Adrenal gland (tissue), 12 donors: ENCODE data around the gene IGIP. TPM values are rescaled to one million over a fixed set of nuclear protein-coding genes. Genes with fewer than 3 reads are reported as not detected.

Source experiments
- DNase-seq, 7 donors: peaks; one replicate each; pipeline ENCODE4 v3.0.0-alpha.2; 2019 to 2020
- H3K27ac ChIP-seq, 5 donors: fragments of 200-600 bp; sonication (generic) in 4 of 5; 1 replicate in 3 of 5; 2 replicates in 2 of 5; pipeline versions ENCODE4 v1.5.1 to v1.8.0; 2016 to 2020; ENCODE audit warnings: mild to moderate bottlenecking in 1 of 5
- H3K27me3 ChIP-seq: fragments of 200-600 bp; 2 replicates; pipeline ENCODE4 v1.8.0; 2021
- H3K36me3 ChIP-seq, 2 donors: fragments of 200-600 bp; replicated peaks in 1 of 2; 1 replicate in 1 of 2; 2 replicates in 1 of 2; pipeline versions ENCODE4 v1.5.1 to v1.8.0; 2018 to 2022
- H3K4me1 ChIP-seq, 2 donors: fragments of 200-600 bp; replicated peaks in 1 of 2; 1 replicate in 1 of 2; 2 replicates in 1 of 2; pipeline versions ENCODE4 v1.5.1 to v1.8.0; 2018 to 2021
- H3K4me3 ChIP-seq, 4 donors: fragments of 200-600 bp; sonication (generic) in 3 of 4; one replicate each; pipeline ENCODE4 v1.5.1; 2016 to 2018
- H3K9me3 ChIP-seq, 3 donors: fragments of 200-600 bp; sonication (generic) in 1 of 3; replicated peaks in 1 of 3; 1 replicate in 2 of 3; 2 replicates in 1 of 3; pipeline versions ENCODE4 v1.5.1 to v1.8.0; 2016 to 2021
- CTCF ChIP-seq, 6 experiments: fragments of 450-650 bp in 4 of 6; fragments of 200-600 bp in 2 of 6; sonication (generic) in 1 of 6; IDR thresholded peaks; 1 replicate in 5 of 6; 2 replicates in 1 of 6; pipeline versions ENCODE4 v1.5.1 to v1.8.0; 2016 to 2021; ENCODE audit warnings: antibody characterized with exemption in 6 of 6, mild to moderate bottlenecking in 2 of 6, moderate library complexity in 1 of 6
- POLR2A ChIP-seq, 2 donors: fragments of 450-650 bp; IDR thresholded peaks; one replicate each; pipeline ENCODE4 v1.6.1; 2017; ENCODE audit warnings: antibody characterized with exemption in 2 of 2, mild to moderate bottlenecking in 2 of 2, moderate library complexity in 1 of 2
- WGBS, 4 donors: extraction: QIAGEN DNeasy Blood & Tissue Kit in 2 of 4; methylation state at CpG; one replicate each; pipeline versions ENCODE4 v1.1.5 to v1.1.7; 2013 to 2017; 5-methylcytosine and 5-hydroxymethylcytosine counted together
- intact Hi-C, 2 donors: fragments of 100-400 bp; cut with DNase I; formaldehyde crosslinking; loops; one replicate each; pipeline versions ENCODE4 v1.14.1 to v1.15.0; 2022 to 2023
- polyA plus RNA-seq, 3 donors: library from polyadenylated mRNA; stranded (reverse); fragments of 200-250 nt in 2 of 3; fragments of 350-450 nt in 1 of 3; fragmentation: Illumina TruSeq in 1 of 3; extraction: RNeasy Lipid Tissue Mini Kit (QIAGEN cat#74804) in 1 of 3; gene quantifications; one replicate each; pipeline ENCODE4 v1.2.3, GENCODE V29; 2013 to 2014
- total RNA-seq, 9 donors: library from RNA; depleted of rRNA in 4 of 9; stranded (reverse); fragments of >200 nt in 4 of 9; fragments of 120-200 nt in 1 of 9; fragmentation: NEBNext Ultra II Directional in 1 of 9; extraction: Animal tissue kit (Norgen Biotek cat#: 25700) in 1 of 9; gene quantifications; one replicate each; pipeline versions ENCODE4 v1.1.0 to v1.2.4, GENCODE V29; 2013 to 2023
- donor health status: healthy with polysubstance abuse.
- donor health status: Bipolar disorder and iron deficiency.
- donor health status: DM: yes; HTN: yes; CAD: no.
- donor health status: DM: no; HTN: no; CAD: no.
- donor health status: DM: no; HTN: no; CAD: no.
- donor health status: DM: yes; HTN: yes; CAD: no.

Gene IGIP
- total and polyA plus RNA-seq, 12 donors: 5.6 to 25.9 (median 12.0) TPM

- Histone ChIP-seq H3K4me1 (peaks cover 15 to 56% of the 10 kb centered on the region in 2 donors), H3K27me3 (no peaks in the 10 kb centered on the region), H3K9me3 (no peaks in the 10 kb centered on the region), H3K4me3 (peak overlapping the region; percentile 28 to 81 (median 57)), H3K27ac (peak overlapping the region; percentile 93 to 99 (median 97)), H3K36me3 (no peaks in the 10 kb centered on the region)
- TF ChIP-seq POLR2A (IDR thresholded peaks at IDR 0.05) (no peak), CTCF (IDR thresholded peaks at IDR 0.05) (no peak)
- DNase-seq: peak in 5 of 7 donors; percentile 29 to 49 (median 42)
- WGBS, 4 donors: 1 to 3% (median 3%) methylated on average over 29 to 52 of the region's 52 CpGs
- intact Hi-C loops: no loop called here
Measured at GRCh38 chr5:140108093-140109017, 17.4 kb upstream of the IGIP start.

- peak; percentile 19 to 54 (median 37) for DNase-seq
- Histone ChIP-seq H3K9me3 (no peaks in the 10 kb centered on the region), H3K27me3 (no peaks in the 10 kb centered on the region), H3K27ac (peak overlapping the region in 3 of 5 donors; percentile 60 to 99 (median 98)), H3K4me3 (peak overlapping the region in 3 of 4 donors; percentile 28 to 81 (median 75)), H3K4me1 (peaks cover 15 to 58% of the 10 kb centered on the region in 2 donors), H3K36me3 (no peaks in the 10 kb centered on the region)
- TF ChIP-seq POLR2A (IDR thresholded peaks at IDR 0.05) (peak in 1 of 2 donors; percentile 25), CTCF (IDR thresholded peaks at IDR 0.05) (no peak)
- intact Hi-C loops: no loop called here
- WGBS, 4 donors: 32 to 44% (median 36%) methylated on average over 23 to 24 of the region's 24 CpGs
Measured at GRCh38 chr5:140109018-140109758, 16.5 kb upstream of the IGIP start.

- 80 to 96% (median 86%) methylated on average over 2 of the region's 2 CpGs for WGBS, 4 donors
- Histone ChIP-seq H3K36me3 (no peaks in the 10 kb centered on the region), H3K27me3 (no peaks in the 10 kb centered on the region), H3K27ac (peak overlapping the region in 1 of 5 donors; percentile 98), H3K4me1 (peaks cover 16 to 61% of the 10 kb centered on the region in 2 donors), H3K4me3 (peak overlapping the region in 1 of 4 donors; percentile 81), H3K9me3 (no peaks in the 10 kb centered on the region)
- TF ChIP-seq CTCF (IDR thresholded peaks at IDR 0.05) (no peak), POLR2A (IDR thresholded peaks at IDR 0.05) (no peak)
- intact Hi-C loops: loop anchor here in 1 of 2 donors (5.0 kb wide), 1 partner anchor 37 kb away; no protein-coding TSS in a partner anchor
- no peak for DNase-seq
Measured at GRCh38 chr5:140109759-140110645, 15.7 kb upstream of the IGIP start.
